Tongue (tissue), 2 donors: ENCODE results near the gene R3HDML. TPM values are rescaled to one million over a fixed set of nuclear protein-coding genes. Genes with fewer than 3 reads are reported as not detected.
A peak's percentile ranks its signal among the peaks of the same experiment; 100 is the strongest.
"Not testable (repeated sequence)": the region's sequence is repeated elsewhere in the genome, so short reads cannot be mapped to it uniquely, and the experiment has no call there.

Source experiments
- DNase-seq: peaks from one replicate; pipeline ENCODE4 v3.0.0-alpha.2; 2015
- total RNA-seq: library from RNA; depleted of rRNA; stranded (reverse); fragments of >200 nt; gene quantifications from one replicate; pipeline ENCODE4 v1.2.3, GENCODE V29; 2014

The R3HDML gene, protein sequence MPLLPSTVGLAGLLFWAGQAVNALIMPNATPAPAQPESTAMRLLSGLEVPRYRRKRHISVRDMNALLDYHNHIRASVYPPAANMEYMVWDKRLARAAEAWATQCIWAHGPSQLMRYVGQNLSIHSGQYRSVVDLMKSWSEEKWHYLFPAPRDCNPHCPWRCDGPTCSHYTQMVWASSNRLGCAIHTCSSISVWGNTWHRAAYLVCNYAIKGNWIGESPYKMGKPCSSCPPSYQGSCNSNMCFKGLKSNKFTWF
- total RNA-seq = not detected

GRCh38 chr20:44336725-44337380 lies at the start of gene R3HDML:
Gene R3HDML, plus strand, starts transcription at chr20:44337043. Its CDS starts 115 bp downstream, at chr20:44337158.
- DNase-seq = no peak

GRCh38 chr20:44287272-44288097 lies 49.4 kb upstream of the R3HDML start:
- no peak for DNase-seq

GRCh38 chr20:44288252-44288651 lies 48.6 kb upstream of the R3HDML start:
- no peak for DNase-seq

DNA sequence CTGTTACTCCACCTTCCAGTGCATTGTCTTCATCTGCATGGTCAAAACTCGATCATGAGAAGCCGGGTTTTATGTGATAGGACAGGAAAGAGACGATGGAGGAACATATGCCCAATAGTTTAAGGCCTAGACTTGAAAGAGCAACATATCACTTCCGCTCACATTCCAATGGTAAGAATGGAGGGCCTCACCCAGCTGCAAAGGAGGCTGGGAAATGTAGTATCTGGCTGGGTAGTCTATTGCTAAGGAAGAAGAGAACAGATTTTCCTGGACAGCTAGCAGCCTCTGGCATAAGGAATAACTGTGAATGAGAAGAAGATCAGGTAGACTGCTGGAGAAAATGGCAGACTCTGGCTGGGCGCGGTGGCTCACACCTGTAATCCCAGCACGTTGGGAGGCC lies 45.1 kb upstream of the R3HDML start:
- no peak for DNase-seq

GRCh38 chr20:44296011-44296410 lies 40.8 kb upstream of the R3HDML start:
- no peak for DNase-seq

GRCh38 chr20:44297721-44298120 lies 39.1 kb upstream of the R3HDML start:
- no peak for DNase-seq

GRCh38 chr20:44299011-44299535 lies 37.8 kb upstream of the R3HDML start:
- DNase-seq = not testable (repeated sequence)

DNA sequence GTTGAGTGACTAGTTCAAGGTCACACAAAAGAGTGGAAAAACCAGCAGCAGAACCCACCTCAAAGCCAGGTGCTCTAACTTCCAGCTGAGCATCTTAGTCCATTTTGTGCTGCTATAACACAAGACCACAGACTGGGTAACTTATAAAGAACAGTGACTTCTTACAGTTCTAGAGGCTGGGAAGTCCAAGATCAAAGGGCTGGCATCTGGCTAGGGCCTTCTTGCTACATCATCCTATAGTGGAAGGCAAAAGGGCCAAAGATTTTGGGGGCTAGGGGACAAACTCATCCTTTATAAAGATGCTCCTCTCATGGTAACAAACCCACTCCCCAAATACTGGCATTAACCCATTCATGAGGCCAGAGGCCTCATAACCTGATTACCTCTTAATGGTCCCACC lies 35.6 kb upstream of the R3HDML start:
- DNase-seq = no peak

- no peak for DNase-seq
These were observed 34.7 kb upstream of the R3HDML start for GRCh38 chr20:44302026-44302669.

DNA sequence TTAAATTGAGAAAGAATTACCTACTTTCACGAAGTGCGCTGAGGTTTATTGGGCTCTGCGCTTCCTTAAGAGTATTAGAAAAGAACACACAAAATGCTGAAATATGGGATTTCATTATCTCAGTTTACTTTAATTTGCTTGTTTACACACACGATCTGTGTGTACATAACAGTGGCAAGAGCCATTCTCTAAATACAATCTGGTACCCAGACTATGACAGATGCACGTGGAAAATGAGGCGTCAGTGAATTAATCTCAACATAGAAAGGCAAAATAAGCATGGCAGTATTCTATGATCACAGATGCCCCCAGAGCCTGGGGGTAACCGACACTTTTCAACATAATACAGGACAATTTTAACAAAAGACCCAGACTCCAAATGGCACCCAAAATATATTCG lies 34.1 kb upstream of the R3HDML start:
- no peak for DNase-seq

- no peak for DNase-seq
These were observed 32.5 kb upstream of the R3HDML start for GRCh38 chr20:44304383-44304782.

- DNase-seq = no peak
These were observed 29.9 kb upstream of the R3HDML start for GRCh38 chr20:44306927-44307326.

DNA sequence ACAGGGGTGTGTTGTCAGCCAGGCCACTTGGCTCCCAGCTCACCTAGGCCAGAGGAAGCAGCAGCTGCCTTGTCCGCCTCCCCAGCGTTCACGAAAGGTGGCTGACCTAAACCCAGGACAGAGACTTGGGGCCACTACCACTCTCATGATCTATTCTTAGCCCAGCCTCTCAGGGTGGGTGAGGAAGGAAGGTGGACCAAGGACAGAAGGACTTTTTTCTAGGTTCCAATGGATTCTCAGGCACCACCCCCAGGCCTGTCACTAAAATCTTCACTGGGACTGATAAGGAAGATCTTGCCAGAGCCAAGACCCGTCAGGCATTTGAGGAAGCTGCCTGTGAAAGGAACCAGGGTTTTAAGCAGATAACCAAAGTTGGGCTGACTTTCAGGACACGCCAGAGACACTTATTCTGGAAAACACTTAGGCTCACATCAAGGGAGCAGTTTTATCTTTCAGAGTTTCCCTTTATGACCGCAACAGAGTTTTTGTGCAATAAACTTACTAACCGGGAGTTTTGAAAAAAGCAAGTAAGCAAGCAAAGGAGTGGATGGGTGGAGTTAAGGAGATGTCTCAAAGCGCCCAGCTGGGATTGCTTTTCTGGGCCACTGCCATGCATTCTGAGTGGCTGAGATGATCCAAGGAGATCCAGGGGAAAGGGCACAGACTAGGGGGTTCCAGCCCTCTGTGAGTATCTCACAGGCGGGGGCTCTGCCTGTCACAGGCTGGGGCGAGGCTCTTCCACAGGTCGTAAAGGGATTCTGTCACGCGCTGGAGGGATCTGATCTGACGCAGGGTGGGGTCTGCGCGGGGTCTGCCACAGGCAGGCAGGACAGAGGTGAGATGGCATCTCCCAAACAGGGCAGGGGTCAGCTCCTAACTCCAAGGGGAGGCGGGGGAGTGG lies 26.8 kb upstream of the R3HDML start:
- peak; percentile 37 for DNase-seq

- DNase-seq = peak; percentile 99
These were observed 25.9 kb upstream of the R3HDML start, which contains the start of gene FITM2 for GRCh38 chr20:44310664-44311639. Gene FITM2, minus strand, starts transcription at chr20:44311202. Its CDS starts 54 bp downstream, at chr20:44311148.

- no peak for DNase-seq
These were observed 22.0 kb upstream of the R3HDML start for GRCh38 chr20:44314870-44315269.

- DNase-seq = no peak
These were observed 16.9 kb upstream of the R3HDML start for GRCh38 chr20:44319839-44320422.

DNA sequence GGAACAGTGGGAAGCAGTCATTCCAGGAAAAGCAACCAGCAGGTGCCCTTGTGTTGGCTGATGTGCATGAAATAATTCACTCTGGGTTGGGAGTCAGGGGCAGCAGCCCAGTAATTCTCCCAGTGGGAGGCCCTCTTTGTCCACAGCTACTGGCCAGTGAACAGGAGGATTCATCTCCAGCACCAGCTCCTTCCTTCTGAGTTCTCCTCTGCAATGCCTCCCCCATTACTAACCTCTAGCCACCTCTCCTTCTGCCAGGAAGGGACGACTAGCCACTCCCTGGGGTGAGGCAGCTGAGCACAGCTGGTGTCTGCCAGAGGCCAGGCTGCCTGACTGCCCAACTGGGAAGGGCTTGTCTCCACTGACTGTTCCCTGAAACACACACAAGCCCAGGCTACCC lies 12.5 kb upstream of the R3HDML start:
- DNase-seq = peak; percentile 46

GRCh38 chr20:44326391-44327159 lies 10.3 kb upstream of the R3HDML start:
- DNase-seq = peak; percentile 6

DNA sequence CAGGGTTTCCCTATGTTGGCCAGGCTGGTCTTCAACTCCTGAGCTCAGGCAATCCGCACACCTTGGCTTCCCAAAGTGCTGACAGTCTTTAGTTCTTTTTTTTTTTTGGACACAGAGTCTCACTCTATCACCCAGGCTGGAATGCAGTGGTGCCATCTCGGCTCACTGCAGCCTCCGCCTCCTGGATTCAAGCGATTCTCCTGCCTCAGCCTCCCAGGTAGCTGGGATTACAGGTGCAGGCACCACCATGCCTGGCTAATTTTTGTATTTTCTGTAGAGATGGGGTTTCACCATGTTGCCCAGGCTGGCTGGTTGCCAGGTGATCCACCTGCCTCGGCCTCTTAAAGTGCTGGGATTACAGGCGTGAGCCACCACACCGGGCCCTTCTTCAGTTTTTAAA lies 9.1 kb upstream of the R3HDML start:
- not testable (repeated sequence) for DNase-seq
